GM18505 (cell line): ENCODE results near the gene INSRR.

ENCODE experiments used
- ATAC-seq: cut with Tn5 transposase; IDR thresholded peaks from one replicate; pipeline ENCODE4 v1.9.1; 2021; ENCODE audit not compliant: unreplicated experiment
- POLR2A ChIP-seq: IDR thresholded peaks from 4 replicates; pipeline ENCODE4 v1.6.1; 2011; ENCODE audit warnings: borderline replicate concordance; ENCODE audit not compliant: insufficient read depth, insufficient read length; ENCODE audit errors: extremely low read depth

The INSRR gene

GRCh38 chr1:156805766-156806511 lies 53.0 kb downstream of the INSRR start:
- no peak for TF ChIP-seq POLR2A
- ATAC-seq = no peak

DNA sequence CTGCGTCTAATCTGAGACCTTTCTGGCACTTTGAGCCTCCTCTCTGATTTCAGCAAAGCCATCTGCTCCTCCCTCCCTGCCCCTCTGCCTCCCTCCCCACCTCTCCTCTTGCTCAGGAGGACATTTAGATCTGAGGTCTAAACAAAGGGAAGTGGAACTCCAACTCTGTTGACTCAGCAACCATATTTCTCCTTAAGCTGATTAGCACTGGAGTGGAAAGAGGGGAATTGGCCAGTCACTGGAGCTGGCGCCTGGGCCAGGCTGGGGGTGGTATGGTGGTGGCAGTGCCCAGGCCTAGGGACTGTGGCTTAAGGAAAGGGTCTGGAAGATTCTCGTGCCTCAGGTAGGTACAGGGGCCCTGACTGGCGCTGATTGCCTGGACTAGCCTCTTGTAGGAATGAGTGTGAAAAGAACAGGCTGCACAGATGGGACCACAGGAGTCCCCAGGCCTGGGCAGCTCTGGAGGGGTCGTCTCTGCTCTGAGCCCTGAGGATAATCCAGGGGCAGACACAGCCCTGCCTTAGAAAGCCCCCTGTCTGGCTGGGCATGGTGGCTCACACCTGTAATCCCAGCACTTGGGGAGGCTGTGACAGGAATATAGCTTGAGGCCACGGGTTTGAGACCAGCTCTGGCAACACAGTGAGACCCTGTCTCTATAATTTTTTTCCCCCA lies 54.2 kb downstream of the INSRR start:
- ATAC-seq = no peak
- no peak for TF ChIP-seq POLR2A

DNA sequence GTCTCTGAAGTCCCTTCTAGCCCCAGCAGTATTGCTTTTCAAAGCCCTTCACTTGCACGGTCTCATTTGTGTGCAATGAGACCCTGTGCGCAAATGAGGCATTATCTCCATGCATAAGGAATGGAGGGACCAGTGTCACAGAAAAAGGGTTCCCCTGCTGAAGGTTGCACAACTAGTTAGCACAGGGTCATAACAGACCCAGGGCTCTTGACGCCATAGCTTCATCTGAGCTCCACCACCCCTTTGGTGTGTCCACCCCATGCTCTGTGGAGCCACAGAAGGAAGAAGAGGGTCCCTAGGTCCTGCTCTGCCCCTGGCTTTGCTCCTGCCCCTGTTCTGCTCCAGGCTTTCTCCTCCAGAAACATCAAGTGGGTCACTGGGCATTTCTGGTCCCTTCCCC lies 54.9 kb downstream of the INSRR start:
- TF ChIP-seq POLR2A = no peak
- ATAC-seq = no peak

- no peak for TF ChIP-seq POLR2A
- ATAC-seq = no peak
Measured at GRCh38 chr1:156803086-156803851, 55.6 kb downstream of the INSRR start.

- ATAC-seq = no peak
- TF ChIP-seq POLR2A = no peak
Measured at GRCh38 chr1:156802421-156802935, 56.4 kb downstream of the INSRR start.

DNA sequence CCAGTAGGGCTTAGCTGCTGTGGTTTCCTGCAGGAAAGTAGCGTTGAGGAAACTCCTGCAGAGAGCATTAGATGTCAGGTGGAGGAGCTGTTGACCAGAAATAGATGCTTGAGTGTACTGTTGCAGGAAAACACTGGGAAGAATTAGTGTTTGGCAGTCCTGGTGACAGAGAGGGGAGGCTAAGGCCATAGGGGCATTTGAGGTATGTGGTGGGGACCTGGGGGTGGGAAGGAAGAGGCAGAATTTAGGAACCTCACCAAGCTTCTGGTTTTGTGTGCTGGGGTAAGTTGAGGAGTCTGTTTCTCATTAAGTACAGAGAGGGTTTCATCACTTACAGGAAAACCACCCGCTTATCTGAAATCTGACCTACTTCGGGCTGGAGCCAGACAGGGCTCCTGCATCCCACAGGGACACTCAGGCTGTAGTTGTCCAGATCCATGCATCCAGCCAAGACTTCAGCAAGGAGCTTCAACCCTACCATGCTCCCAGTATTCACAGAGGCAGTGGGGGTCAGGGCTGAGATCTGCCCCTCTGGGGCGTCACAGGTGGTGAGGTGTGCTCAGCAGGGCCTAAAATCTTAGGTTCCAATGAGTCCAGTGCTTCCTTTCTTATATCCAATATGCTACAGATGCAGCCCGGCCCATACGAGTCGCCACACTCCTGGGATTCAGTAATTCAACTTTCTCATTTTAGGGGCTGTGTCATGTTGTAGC lies 57.4 kb downstream of the INSRR start:
- TF ChIP-seq POLR2A = no peak
- no peak for ATAC-seq

GRCh38 chr1:156797212-156797871 lies 61.6 kb downstream of the INSRR start:
- no peak for ATAC-seq
- no peak for TF ChIP-seq POLR2A

DNA sequence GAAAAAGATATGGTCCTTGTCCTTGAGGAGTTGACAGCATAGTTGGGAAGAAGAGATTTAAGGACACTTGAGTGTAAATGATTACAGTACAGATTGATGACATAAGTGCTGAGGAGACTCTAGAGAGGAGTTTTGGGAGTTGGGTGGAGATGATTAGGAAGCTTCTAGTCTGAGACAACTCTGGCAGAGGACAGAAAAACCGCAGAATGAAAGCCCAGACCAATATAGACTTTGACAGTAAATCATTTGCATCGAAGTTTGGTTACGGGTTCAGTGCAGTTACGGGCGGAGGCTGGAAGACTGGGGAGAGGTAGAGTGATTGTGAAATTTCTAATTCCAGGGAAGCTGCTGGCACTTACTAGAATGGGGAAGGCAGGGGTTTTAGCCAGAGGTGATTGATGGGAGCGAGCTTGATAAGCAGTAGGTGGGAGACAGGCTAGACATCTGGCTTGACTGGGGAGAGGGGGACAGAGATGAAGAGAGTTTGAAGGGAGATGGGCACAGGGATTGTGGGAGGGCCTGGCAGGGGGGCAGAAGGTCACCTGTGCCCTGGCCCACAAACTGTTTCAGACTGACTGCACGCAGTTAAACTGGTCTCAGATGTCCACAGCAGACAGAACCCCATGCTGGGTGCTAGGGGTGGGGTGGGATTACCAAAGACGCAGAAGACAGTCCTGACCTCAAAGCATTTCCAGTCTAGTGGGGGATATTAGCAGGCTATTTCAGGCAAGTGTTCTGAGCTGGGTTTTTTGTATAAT lies 62.4 kb downstream of the INSRR start:
- no peak for ATAC-seq
- no peak for TF ChIP-seq POLR2A

- no peak for ATAC-seq
- TF ChIP-seq POLR2A = no peak
Measured at GRCh38 chr1:156795787-156796186, 63.1 kb downstream of the INSRR start.

DNA sequence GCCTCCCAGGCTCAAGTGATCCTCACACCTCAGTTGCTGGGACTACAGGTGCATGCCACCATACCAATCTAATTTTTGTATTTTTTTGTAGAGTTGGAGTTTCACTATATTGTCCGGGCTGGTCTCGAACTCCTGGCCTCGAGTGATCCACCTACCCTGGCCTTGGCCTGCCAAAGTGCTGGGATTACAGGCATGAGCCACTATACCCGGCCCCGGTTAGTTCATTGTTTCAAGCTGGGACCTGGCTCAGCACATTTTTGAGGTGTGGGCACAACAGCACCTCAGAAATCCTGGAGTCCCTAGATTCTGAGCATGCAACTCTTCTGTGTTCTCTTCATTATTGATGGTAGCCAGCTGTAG lies 63.6 kb downstream of the INSRR start:
- no peak for TF ChIP-seq POLR2A
- ATAC-seq = no peak

- ATAC-seq = no peak
- TF ChIP-seq POLR2A = no peak
Measured at GRCh38 chr1:156794506-156795373, 64.2 kb downstream of the INSRR start.
